ENCODE data around the gene PIEZO1. TPM values are rescaled to one million over a fixed set of nuclear protein-coding genes. Genes with fewer than 3 reads are reported as not detected.

Gene PIEZO1
- polyA plus RNA-seq, 1 of the 3 experiments (the other 2 are of a cell fraction) = 184 TPM

- H4K20me1 ChIP-seq (ENCODE audit: insufficient read depth) = peaks cover 66% of the 10 kb centered on the region
- ChIA-PET CTCF (interaction anchor here (0.9 to 30.9 kb wide), 3 partner anchors 10 to 29 kb away, joined by 3 to 540 read pairs (median 5); no protein-coding TSS in a partner anchor), POLR2A (no interaction called here)
- no peak overlapping the region for H2AFZ ChIP-seq (ENCODE audit: low read depth)
- H3K27me3 ChIP-seq (ENCODE audit: insufficient read depth) = no peaks in the 10 kb centered on the region
- no peaks in the 10 kb centered on the region for H3K9me2 ChIP-seq
- H3K9ac ChIP-seq = no peak overlapping the region
- no peak for DNase-seq
- no peaks in the 10 kb centered on the region for H3K9me3 ChIP-seq
- H3K79me2 ChIP-seq (ENCODE audit: insufficient read depth) = peaks cover 88% of the 10 kb centered on the region
- WGBS (ENCODE audit: low lambda C conversion rate) = 100% methylated on average over 1 of the region's 12 CpGs
- H3K4me3 ChIP-seq (ENCODE audit: low read depth in 2 of 2, low read length in 1 of 2) = no peak overlapping the region
- H3K4me1 ChIP-seq (ENCODE audit: control insufficient read depth in 1 of 2, insufficient read depth in 2 of 2, low read depth in 1 of 2, low read length in 1 of 2) = peaks cover 8 to 12% of the 10 kb centered on the region in 2 experiments; a peak in 2 of 4 replicates
- H3K36me3 ChIP-seq (replicated peaks in 1 of 2; ENCODE audit: control insufficient read depth in 1 of 2, insufficient read depth in 2 of 2, low read length in 1 of 2) = peaks cover 0 to 5% of the 10 kb centered on the region in 2 experiments
- TF ChIP-seq MAX (IDR thresholded peaks at IDR 0.05; ENCODE audit: low read depth) (no peak), GATA2 (CRISPR knock-in tag; IDR thresholded peaks at IDR 0.05) (no peak), POLR2AphosphoS5 (IDR thresholded peaks at IDR 0.05; ENCODE audit: low read depth, low read length) (no peak), ZBTB33 (IDR thresholded peaks at IDR 0.05; ENCODE audit: borderline replicate concordance, low read depth) (no peak), RFX5 (IDR thresholded peaks at IDR 0.05; ENCODE audit: low read length) (no peak), EP300 (IDR thresholded peaks at IDR 0.05; ENCODE audit: borderline replicate concordance in 1 of 2, low read depth in 1 of 2, low read length in 1 of 2) (no peak), RCOR1 (IDR thresholded peaks at IDR 0.05; ENCODE audit: low read length) (no peak), JUND (IDR thresholded peaks at IDR 0.05) (no peak), NRF1 (IDR thresholded peaks at IDR 0.05; ENCODE audit: low read depth, low read length) (no peak), CHD2 (IDR thresholded peaks at IDR 0.05; ENCODE audit: low read length, partially characterized antibody) (no peak), FOSL2 (IDR thresholded peaks at IDR 0.05; ENCODE audit: borderline replicate concordance, low read depth) (no peak), MXI1 (IDR thresholded peaks at IDR 0.05; ENCODE audit: low read depth, low read length) (no peak), YY1 (IDR thresholded peaks at IDR 0.05; ENCODE audit: low read depth) (no peak), EZH2phosphoT487 (IDR thresholded peaks at IDR 0.05; ENCODE audit: borderline replicate concordance, low read depth) (no peak), ELF1 (IDR thresholded peaks at IDR 0.05) (no peak), RAD21 (IDR thresholded peaks at IDR 0.05; ENCODE audit: low read length) (no peak), IRF3 (IDR thresholded peaks at IDR 0.05; ENCODE audit: low read depth, low read length) (no peak)
- no peak overlapping the region for H3K27ac ChIP-seq (ENCODE audit: low read depth in 2 of 2, low read length in 1 of 2)
- peaks cover 13% of the 10 kb centered on the region for H3F3A ChIP-seq (replicated peaks; ENCODE audit: insufficient read depth)
- no peak overlapping the region for H3K4me2 ChIP-seq
These were observed 34.2 kb downstream of the PIEZO1 start for GRCh38 chr16:88750854-88751253.

Data from SK-N-SH (cell line).